OCI-LY7 (cell line): ENCODE results near the gene LONP1. TPM values are rescaled to one million over a fixed set of nuclear protein-coding genes. Genes with fewer than 3 reads are reported as not detected.

Experiments used
- BruUV-seq: library from RNA; stranded (reverse); fragments of 400-500 nt; replicated peaks from 2 replicates; lab custom pipeline; 2021; lab: Mats Ljungman, UMichigan
- CTCF ChIA-PET: fragments of 300-600 bp; sonication (Branson Sonifier 250); formaldehyde crosslinking; loops from one replicate; lab custom pipeline; 2022; ENCODE audit warnings: antibody characterized with exemption; ENCODE audit not compliant: unreplicated experiment; lab: Charles Lee
- POLR2A ChIA-PET: fragments of 300-600 bp; sonication (Branson Sonifier 250); formaldehyde crosslinking; loops from one replicate; lab custom pipeline; 2022; ENCODE audit warnings: antibody characterized with exemption; lab: Charles Lee
- DNase-seq: peaks from one replicate; pipeline ENCODE4 v3.0.0-alpha.2; 2015; ENCODE audit warnings: low spot score
- H2AFZ ChIP-seq: fragments of 200-600 bp; sonication (generic), shearing (Covaris generic); 2 replicates; pipeline ENCODE4 v1.6.1; 2014; ENCODE audit warnings: mild to moderate bottlenecking, antibody characterized with exemption, low read length, moderate library complexity
- H3K27ac ChIP-seq: fragments of 200-600 bp; sonication (generic); 2 replicates; pipeline ENCODE4 v1.5.1; 2014; ENCODE audit warnings: mixed run types, low read depth, mild to moderate bottlenecking, moderate library complexity, low read length, inconsistent platforms; ENCODE audit not compliant: poor library complexity, severe bottlenecking
- H3K36me3 ChIP-seq: fragments of 200-600 bp; sonication (generic); 2 replicates; pipeline ENCODE4 v1.6.1; 2014; ENCODE audit warnings: mild to moderate bottlenecking, antibody characterized with exemption, low read length, moderate library complexity, mixed read lengths; ENCODE audit not compliant: insufficient read depth
- H3K4me1 ChIP-seq: fragments of 200-600 bp; sonication (generic); 2 replicates; pipeline ENCODE4 v1.5.1; 2014; ENCODE audit warnings: mild to moderate bottlenecking, low read length; ENCODE audit not compliant: insufficient read depth, poor library complexity, severe bottlenecking
- H3K4me2 ChIP-seq: fragments of 200-600 bp; sonication (generic); 2 replicates; pipeline ENCODE4 v1.6.1; 2014; ENCODE audit warnings: mild to moderate bottlenecking, low read length
- H3K4me3 ChIP-seq: fragments of 200-600 bp; sonication (generic); 2 replicates; pipeline ENCODE4 v1.5.1; 2014; ENCODE audit warnings: mild to moderate bottlenecking, low read depth, low read length; ENCODE audit not compliant: poor library complexity, severe bottlenecking
- H3K79me2 ChIP-seq: fragments of 200-600 bp; sonication (generic); 2 replicates; pipeline ENCODE4 v1.6.1; 2016; ENCODE audit warnings: low read depth, mild to moderate bottlenecking, low read length, moderate library complexity, mixed read lengths; ENCODE audit not compliant: insufficient read depth
- H3K9me2 ChIP-seq: fragments of 200-600 bp; sonication (generic); 2 replicates; pipeline ENCODE4 v1.6.1; 2016; ENCODE audit warnings: mild to moderate bottlenecking, low read length, mixed read lengths; ENCODE audit not compliant: insufficient read depth
- H3K9me3 ChIP-seq: fragments of 200-600 bp; sonication (generic); 2 replicates; pipeline ENCODE4 v1.6.1; 2014; ENCODE audit warnings: mild to moderate bottlenecking, mixed run types, low read length, mixed read lengths
- H4K20me1 ChIP-seq: fragments of 200-600 bp; sonication (generic); 2 replicates; pipeline ENCODE4 v1.6.1; 2014; ENCODE audit warnings: mild to moderate bottlenecking, antibody characterized with exemption, low read length, moderate library complexity, mixed read lengths; ENCODE audit not compliant: insufficient read depth
- CTCF ChIP-seq: fragments of 200-600 bp; sonication (generic); conservative IDR thresholded peaks from 2 replicates; pipeline ENCODE4 v1.5.1; 2014; ENCODE audit warnings: mild to moderate bottlenecking, antibody characterized with exemption, low read length, moderate library complexity, mixed read lengths
- EZH2phosphoT487 ChIP-seq: fragments of 200-600 bp; sonication (generic); IDR thresholded peaks from 2 replicates; pipeline ENCODE4 v1.6.1; 2018; ENCODE audit warnings: low read depth, borderline replicate concordance, mild to moderate bottlenecking, mixed run types, antibody characterized with exemption, low read length, moderate library complexity, mixed read lengths
- intact Hi-C: fragments of 100-400 bp; cut with micrococcal nuclease; formaldehyde crosslinking; loops from one replicate; pipeline ENCODE4 v1.10.0; 2022; ENCODE audit not compliant: unreplicated experiment
- total RNA-seq, 2 experiments: library from RNA; depleted of rRNA in 1 of 2; stranded (reverse); fragments of >200 nt in 1 of 2; shearing (Covaris generic) in 1 of 2; gene quantifications; 2 replicates each; pipeline ENCODE4 v1.2.3, GENCODE V29; 2014 to 2022

LONP1 gene
- total RNA-seq, 2 experiments from 2014 or later = 170 to 280 TPM

- Histone ChIP-seq H3K4me2 (peak overlapping the region; percentile 82), H3K4me1 (peaks cover 26% of the 10 kb centered on the region), H3K4me3 (peak overlapping the region; percentile 98), H3K9me3 (no peaks in the 10 kb centered on the region), H3K27ac (peak overlapping the region; percentile 85), H3K9me2 (no peaks in the 10 kb centered on the region), H3K36me3 (peaks cover 65% of the 10 kb centered on the region), H2AFZ (no peak overlapping the region), H4K20me1 (0 out of 2 replicates have a peak, but pooled peaks cover 8% of the 10 kb centered on the region), H3K79me2 (peaks cover 64% of the 10 kb centered on the region)
- TF ChIP-seq CTCF (no peak), EZH2phosphoT487 (no peak)
- POLR2A ChIA-PET = interaction anchor here (0.5 to 2.7 kb wide), 5 partner anchors 31 to 830 kb away, joined by 3 to 8 read pairs (median 3); partner anchors contain the start of genes SAFB and SAFB2
- CTCF ChIA-PET = no interaction called here
- BruUV-seq = no TSS peak
- DNase-seq = no peak
- intact Hi-C loops = no loop called here
Measured at GRCh38 chr19:5717215-5717935, 2.6 kb downstream of the LONP1 start.

GRCh38 chr19:5714816-5715215 lies 5.1 kb downstream of the LONP1 start:
- H4K20me1 ChIP-seq = 0 out of 2 replicates have a peak, but pooled peaks cover 8% of the 10 kb centered on the region
- peaks cover 63% of the 10 kb centered on the region for H3K79me2 ChIP-seq
- no TSS peak for BruUV-seq
- intact Hi-C loops = no loop called here
- no peaks in the 10 kb centered on the region for H3K9me2 ChIP-seq
- ChIA-PET CTCF (no interaction called here), POLR2A (no interaction called here)
- TF ChIP-seq EZH2phosphoT487 = no peak
- TF ChIP-seq CTCF = no peak
- no peak overlapping the region for H3K4me3 ChIP-seq
- H3K4me2 ChIP-seq = no peak overlapping the region
- no peaks in the 10 kb centered on the region for H3K9me3 ChIP-seq
- no peak overlapping the region for H2AFZ ChIP-seq
- H3K4me1 ChIP-seq = peaks cover 18% of the 10 kb centered on the region
- DNase-seq = no peak
- H3K36me3 ChIP-seq = peaks cover 91% of the 10 kb centered on the region
- H3K27ac ChIP-seq = no peak overlapping the region

DNA sequence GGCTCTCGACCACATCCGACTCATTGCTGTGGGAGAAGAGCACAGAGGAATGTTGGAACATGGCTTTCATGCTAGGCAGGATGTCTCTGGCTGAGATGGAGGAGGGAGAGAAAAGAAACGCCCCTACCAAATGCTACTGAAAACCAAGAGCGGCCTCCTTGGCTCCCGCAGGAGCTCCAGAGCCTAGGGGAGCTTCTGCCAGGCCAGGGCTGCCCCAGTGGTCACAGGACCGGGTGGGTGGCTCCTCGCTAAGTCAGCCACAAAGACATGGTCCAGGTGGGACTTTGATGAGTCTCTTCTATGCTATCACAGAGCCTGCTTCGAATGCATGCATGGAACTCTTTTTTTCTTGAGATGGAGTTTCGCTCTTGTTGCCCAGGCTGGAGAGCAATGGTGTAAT lies 6.7 kb downstream of the LONP1 start:
- H3K4me2 ChIP-seq = no peak overlapping the region
- peaks cover 12% of the 10 kb centered on the region for H3K4me1 ChIP-seq
- no TSS peak for BruUV-seq
- peaks cover 47% of the 10 kb centered on the region for H3K79me2 ChIP-seq
- H4K20me1 ChIP-seq = no peaks in the 10 kb centered on the region
- CTCF ChIA-PET = no interaction called here
- no peak for DNase-seq
- peaks cover 91% of the 10 kb centered on the region for H3K36me3 ChIP-seq
- no peaks in the 10 kb centered on the region for H3K9me3 ChIP-seq
- H3K27ac ChIP-seq = no peak overlapping the region
- TF ChIP-seq CTCF (no peak), EZH2phosphoT487 (no peak)
- H2AFZ ChIP-seq = no peak overlapping the region
- intact Hi-C loops = no loop called here
- H3K4me3 ChIP-seq = no peak overlapping the region
- POLR2A ChIA-PET = no interaction called here
- H3K9me2 ChIP-seq = no peaks in the 10 kb centered on the region
